NCI-H2081 treated with DMSO at 0.1 percent for 48 hours (cell line): Measurements from ENCODE around the gene TACR2.

Experiments
- DNase-seq: peaks from one replicate; lab custom pipeline; 2025; lab: John Stamatoyannopoulos, UW

The TACR2 gene

DNA sequence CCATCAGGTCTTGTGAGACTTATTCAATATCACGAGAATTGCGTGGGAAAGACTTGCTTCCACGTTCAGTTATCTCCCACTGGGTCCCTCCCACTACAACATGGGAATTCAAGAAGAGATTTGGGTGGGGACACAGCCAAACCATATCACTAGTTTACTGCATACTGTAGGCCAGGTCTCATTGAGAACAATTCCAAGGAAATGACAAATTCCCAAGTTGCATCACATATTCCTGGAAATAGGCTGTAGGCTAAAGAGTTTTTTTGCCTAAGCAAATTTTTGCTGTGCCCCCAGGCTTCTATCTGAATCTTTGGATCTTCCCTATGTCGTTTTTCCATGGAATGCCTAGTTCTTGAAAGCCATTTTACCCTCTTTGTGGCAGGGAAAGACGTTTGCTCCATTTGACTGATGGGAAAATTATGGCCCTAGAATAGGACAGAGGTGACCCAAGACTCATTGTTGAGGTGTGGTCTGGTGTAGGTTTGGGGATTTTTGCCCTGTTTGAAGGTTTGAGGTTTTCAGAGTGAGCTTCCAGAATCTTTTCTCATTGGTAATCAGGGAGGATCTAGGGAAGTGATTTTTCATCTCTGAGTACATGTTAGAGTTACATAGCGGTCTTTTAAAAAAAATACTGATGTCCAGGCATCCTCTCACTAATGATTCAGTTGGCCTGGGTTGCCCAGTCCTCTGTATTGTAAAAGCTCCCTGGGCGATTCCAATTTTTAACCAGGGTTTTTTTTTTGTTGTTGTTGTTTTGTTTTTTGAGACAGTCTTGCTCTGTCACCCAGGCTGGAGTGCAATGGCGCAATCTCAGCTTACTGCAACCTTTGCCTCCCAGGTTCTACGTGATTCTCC, 44.4 kb downstream of the TACR2 start:
- DNase-seq, result no peak

DNA sequence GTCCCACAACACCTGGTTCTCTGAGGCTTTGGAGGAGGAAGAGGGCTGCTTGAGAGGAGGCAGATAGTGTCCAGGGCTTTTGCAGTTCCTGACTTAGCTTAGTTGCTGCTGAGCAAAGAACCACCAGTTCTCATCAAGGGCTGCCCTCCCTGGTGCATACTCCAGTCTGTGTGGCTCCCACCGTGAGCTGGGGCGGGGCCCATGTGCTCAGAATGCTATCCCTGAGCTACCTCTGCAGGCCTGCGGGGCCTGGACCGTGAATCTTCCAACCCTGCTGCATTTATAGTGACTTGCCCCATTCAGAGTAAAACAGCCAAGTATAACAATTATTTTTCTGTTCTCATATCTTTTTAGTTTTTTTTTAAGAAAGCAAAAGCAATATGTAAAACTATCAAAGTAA, 49.2 kb downstream of the TACR2 start:
- no peak for DNase-seq

DNA sequence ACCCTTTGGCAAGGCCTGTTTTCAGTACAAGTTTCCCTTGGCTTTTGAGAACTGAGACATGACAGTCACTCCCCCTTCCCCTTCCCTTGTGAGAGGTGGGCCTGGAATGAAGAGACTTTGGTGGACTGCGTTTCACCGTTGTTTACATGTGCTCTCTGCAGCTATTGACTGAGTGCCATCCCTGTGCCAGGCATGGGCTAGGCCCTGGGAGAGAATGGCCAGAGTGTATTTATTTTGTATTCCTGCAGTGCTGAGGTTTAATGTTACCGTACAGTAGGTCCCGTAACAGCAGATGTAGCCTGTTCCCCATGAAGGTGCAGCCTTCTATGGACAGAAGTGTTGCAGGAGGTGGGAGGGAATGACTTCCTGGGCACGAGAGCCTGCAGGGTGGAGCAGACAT, 50.0 kb downstream of the TACR2 start:
- no peak for DNase-seq

DNA sequence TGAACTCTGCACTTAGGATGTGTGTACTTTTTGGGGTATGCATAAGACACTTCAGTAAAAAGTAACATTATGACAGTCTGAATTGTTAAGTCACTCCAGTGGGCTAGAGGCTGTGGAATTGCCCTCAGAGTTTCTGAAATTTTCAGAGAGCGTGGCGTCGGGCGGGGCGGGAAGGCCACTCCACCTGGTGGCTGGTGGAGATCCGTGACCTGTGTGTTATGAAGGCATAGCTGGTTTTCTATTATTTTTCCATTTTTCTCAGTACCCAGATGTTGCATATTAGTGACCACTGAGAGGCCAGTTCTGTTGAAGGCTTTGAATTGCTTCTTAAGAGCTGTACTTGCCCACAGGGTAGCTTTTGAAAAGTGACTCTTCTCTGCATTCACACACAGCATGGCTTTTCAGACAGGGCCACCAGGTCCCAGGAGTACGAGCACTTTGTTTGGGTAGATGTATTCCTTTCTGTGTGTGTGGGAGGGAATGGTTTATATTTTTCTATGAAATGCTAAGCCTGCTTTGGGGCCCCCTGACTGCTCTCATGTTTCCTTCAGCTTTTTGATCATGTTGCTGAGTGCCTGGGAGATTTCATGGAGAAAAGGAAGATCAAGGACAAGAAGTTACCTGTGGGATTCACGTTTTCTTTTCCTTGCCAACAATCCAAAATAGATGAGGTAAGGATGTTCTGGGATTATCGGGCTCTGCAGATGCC, 52.3 kb downstream of the TACR2 start:
- DNase-seq, result no peak

DNA sequence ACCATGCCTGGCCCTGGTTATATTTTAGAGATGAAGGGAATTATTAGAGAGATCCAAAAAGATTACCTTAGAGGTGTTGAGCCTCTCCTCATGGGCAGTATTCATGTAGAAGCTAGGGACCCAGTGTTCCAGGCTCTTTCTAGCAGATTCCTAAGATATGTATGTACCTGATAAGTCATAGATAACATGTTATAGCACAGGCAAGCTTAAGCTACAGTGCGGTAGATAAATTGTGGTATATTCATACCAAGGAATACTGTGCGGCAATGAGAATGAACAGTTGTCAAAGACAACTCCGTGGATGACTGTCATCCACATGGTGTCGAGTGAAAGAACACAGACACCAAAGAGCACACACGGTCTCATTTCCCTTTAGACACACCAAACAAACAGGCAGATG, 53.1 kb downstream of the TACR2 start:
- DNase-seq, result no peak

DNA sequence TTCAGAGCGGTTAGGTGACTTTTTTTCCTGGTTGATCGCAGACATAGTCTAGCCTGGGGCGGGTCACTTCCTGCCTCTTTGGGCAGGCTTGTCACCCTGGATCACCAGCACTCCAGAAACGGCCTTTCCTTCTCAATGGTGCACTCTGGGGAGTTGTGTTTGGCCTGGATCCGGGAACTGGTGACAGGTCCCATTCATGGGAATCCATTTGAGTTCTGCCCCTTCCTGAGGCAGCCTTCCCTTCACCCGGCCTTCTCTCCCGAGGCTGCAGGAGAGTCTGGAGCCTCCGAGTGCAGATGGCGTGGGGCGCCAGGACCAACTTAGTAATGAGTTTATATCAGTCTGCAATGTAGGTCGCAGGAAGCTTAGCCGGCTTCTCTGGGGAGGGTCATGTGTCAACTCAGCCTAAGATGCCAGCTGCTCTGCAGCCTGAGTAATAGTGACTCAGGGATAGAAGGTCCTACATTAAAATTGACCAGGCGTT, 54.2 kb downstream of the TACR2 start:
- DNase-seq, result no peak

DNA sequence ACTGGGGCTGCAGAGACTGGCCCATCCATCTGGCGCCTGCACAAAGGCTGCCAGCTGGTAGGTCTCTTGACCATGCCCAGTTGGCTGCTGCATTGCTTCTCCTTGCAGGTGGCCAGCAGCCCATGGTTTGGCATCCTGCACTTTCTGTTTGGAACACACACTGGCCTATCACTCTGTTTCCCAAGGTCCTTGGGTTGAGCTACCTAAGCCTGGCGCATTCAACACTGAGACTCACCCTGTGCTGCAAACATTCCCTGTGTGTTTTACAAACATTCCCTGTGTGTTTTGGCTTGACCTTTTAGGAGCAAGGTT, 55.5 kb downstream of the TACR2 start:
- no peak for DNase-seq

DNA sequence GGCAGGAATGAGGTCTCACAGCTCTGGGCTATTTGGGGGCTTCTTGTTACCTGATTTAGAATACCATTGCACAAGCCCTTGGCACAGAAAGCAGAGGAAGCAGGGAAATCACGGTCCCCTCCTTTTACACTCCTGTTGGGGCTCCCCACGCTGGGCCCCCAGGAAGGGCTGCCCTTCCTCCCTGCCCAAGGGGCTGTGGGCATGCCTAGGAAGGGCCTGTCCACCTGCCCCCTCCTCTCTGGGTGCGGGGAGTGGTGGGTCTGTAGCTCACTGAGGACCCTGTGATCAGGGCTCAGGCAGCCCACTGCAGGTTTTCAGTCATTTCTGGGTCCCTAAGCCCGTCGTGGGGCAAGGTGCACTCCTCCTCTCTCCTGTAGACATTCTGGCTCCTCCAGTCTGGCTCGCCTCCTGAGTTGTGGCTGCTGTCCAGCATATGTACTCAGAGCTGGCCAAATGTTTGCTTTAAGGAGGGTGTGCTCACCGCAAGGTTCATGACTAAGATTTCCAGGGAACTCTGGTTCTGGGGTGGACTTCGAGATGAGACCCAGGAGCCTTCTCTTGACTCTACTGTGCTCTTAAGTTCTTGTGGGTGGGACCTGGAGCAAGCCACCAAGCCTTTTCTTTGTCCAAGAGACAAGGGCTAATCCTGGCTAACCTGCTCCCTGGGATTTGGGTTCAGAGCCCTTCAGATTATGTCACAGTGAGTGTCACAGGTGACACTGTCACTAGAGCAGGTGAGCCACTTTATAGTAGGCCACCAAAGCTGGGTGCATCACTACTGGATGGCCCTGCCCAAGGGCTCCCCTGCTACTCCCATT, 56.0 kb downstream of the TACR2 start:
- no peak for DNase-seq

DNA sequence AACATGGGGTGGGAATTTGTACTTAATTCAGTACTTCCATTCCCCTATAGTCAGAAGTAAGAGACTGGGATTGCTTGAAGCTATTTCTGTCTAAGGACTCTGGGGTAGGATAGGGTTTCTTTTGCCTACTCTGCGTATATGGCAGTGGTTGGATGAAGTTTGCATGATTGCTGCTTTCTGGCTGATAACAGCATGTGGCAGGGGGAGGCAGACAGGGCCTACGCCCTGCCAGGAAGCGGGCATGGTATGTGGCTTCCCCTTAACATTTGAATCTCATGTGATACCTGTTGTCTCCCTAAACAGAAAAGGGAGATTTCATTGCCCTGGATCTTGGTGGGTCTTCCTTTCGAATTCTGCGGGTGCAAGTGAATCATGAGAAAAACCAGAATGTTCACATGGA, 57.1 kb downstream of the TACR2 start:
- no peak for DNase-seq

DNA sequence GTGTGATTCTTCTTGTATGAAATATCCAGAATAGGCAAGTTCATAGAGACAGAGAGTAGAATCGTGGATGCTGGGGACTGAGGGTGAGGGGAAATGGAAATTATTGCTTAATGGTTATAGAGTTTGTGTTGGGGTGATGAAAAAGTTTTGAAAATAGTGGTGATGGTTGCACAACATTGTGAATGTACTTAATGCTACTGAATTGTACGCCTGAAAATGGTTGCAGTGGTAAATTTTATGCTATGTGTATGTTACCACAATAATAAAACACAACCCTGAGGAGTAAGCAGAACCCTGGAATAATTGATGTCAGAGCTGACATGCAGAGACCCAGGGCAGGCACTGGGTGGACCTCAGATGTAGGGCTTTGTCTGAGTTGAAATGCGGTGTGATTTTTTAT, 57.6 kb downstream of the TACR2 start:
- no peak for DNase-seq

DNA sequence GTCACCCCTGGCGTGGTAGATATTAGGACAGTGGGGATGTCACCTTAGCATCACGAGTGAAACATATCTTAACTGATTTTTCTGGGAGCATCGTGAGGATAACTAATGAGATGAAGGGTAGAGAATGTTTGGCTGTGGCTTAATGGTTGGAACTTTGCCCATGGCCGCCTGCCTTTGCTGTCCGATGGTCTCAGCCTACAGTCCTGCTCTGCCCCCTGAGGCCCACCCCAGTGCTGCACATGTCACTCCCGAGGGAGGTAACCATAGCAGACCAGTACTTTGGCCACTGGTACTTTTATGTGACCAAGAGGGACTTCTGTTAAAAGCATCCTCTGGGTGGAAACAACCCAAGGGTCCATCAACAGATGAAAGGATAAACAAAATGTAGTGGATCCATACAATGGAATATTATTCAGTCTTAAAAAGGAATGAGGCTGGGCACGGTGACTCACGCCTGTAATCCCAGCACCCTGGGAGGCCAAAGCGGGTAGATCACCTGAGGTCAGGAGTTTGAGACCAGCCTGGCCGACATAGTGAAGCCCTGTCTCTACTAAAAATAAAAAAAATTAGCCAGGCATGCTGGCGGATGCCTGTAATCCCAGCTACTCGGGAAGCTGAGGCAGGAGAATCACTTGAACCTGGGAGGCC, 58.4 kb downstream of the TACR2 start:
- no peak for DNase-seq

DNA sequence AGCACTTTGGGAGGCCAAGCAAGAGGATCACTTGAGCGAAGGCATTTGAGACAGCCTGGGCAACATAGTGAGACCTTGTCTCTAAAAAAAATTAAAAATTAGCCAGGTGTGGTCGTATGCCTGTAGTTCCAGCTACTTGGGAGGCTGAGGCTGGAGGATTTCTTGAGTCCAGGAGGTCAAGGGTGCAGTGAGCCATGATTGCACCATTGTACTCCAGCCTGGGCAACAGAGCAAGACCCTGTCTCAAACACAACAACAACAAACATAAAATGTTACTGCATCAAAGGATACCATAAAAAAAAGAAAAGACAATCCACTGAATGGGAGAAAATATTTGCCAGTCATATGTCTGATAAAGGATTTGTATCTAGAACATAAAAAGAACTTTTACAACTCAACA, 60.5 kb downstream of the TACR2 start:
- DNase-seq, result no peak

DNA sequence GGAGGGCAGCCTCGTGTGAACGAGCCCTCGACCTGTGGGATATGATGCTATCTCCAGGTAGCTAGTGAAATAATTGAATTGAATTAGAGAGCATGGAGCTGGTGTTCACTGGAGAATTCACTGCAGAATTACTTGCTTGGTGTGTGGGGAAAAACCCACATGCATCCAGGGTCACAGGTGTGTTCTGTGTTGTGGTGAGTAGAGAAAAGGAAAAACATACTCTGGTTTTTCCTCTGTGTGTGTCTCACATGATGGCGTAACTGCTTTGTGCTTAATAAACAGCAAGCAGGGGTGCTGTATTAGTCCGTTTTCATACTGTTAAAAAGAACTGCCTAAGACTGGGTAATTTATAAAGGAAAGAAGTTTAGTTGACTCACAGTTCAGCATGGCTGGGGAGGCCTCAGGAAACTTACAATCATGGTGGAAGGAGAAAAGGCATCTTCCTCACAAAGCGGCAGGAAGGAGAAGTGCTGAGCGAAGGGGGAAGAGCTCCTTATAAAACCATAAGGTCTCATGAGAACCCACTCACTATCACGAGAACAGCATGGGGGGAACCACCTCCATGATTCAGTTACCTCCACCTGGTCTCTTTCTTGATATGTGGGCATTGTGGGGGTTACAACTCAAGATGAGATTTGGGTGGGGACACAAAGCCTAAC, 62.6 kb downstream of the TACR2 start:
- no peak for DNase-seq
